HG03139 (cell line): Measurements from ENCODE around the gene SLAIN1.
"Not testable (repeated sequence)": the region's sequence is repeated elsewhere in the genome, so short reads cannot be mapped to it uniquely, and the experiment has no call there.

ENCODE experiments used
- ATAC-seq: cut with Tn5 transposase; IDR thresholded peaks from one replicate; pipeline ENCODE4 v1.9.1; 2021; ENCODE audit not compliant: unreplicated experiment

The SLAIN1 gene

DNA sequence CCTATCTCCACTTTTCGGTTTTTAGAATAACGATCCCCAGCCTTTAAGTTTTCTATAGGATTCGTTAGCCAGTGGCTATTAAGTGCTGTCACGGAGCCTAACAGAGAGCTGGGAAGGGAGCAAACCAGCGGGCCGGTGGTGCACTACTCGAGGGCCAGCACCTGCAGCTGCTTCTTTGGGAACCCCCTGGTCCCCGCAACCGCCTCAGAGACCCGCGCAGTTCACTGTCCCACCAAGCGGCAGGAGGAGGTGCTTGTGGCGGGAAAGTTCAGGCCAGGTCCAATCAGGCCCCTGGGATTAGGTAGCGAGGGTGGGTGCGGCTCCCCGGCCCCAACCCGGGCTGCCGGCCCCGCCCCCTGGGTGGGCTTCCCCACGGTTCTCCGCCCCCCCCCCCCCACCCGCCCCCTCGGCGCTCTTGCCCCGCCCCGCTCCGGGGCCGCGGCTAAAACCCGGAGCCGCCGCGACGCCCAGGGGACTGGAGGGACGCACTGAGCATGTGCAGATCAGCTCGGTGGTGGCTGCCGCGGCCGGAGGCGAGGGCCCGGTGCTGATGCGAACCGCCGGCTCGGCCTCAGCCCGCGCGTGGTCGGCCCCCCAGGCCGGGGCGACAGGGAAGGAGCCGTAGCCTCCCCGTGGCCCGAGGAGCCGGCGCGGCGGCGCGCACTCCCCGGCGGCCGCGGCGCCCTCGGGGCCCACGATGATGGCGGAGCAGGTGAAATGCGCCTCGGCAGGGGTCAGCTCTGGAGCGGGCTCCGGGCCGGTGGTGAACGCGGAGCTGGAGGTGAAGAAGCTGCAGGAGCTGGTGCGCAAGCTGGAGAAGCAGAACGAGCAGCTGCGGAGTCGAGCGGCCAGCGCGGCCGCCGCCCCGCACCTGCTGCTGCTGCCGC is at the start of gene SLAIN1:
TSS of gene SLAIN1 (plus strand) at position 471 of the 887 bp plus-strand sequence. CDS start at position 698, 227 bp downstream.
- peak; percentile 66 for ATAC-seq

- no peak for ATAC-seq
These were observed 47.1 kb upstream of the SLAIN1 start for GRCh38 chr13:77650409-77650808.

DNA sequence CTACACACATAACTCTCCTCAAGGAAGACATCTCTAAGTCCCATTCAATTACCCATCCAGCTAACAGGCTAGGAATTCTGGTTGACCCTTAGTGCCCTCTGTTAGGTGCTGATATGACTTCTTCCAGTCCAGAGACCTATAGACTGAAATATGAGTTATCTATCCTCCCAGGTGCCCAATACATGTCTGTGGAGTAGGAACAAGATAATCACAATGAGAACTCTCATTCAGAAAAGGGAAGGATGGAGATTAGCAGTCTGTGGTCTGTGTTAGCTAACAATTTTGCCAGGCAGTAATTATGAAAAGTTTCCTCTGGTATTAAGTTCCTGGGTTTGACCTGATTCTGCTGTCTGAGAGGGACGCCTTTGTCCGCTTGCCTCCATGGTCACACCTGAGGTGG is 44.2 kb upstream of the SLAIN1 start:
- no peak for ATAC-seq

- not testable (repeated sequence) for ATAC-seq
These were observed 37.5 kb upstream of the SLAIN1 start for GRCh38 chr13:77660016-77660415.

DNA sequence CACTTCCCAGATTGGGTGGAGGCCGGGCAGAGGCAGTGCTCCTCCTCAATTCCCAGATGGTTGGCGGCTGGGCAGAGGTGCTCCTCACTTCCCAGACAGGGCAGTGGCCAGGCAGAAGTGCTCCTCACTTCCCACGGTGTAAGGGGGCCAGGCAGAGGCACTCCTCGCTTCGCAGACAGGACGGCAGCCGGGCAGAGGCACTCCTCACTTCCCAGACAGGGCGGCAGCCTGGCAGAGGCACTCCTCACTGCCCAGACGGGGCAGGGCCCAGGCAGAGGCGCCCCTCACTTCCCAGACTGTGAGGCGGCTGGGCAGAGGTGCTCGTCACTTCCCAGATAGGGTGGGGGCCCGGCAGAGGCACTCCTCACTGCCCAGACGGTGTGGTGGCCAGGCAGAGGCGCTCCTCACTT is 36.6 kb upstream of the SLAIN1 start:
- ATAC-seq = no peak

GRCh38 chr13:77662301-77662700 is 35.2 kb upstream of the SLAIN1 start:
- not testable (repeated sequence) for ATAC-seq

- ATAC-seq = not testable (repeated sequence)
These were observed 34.7 kb upstream of the SLAIN1 start for GRCh38 chr13:77662831-77663230.

DNA sequence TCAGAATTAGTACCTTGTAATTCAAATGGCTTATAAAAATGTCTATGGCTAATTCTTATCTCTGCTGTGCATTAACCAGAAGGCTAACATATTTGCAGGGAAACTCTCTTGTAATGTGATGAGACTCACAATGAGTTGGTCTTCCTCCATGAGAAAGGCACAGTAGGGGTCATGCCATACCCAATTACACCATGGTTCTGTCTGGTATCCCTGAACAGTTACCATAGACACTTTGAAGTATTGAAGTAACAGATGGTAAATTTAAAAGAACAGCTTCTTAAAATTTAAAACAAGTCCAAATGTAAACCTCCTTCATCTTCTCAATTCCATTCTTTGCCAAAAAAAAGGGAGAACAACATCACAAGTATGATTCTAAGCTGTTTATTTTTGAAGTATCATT is 22.6 kb upstream of the SLAIN1 start:
- ATAC-seq = no peak

DNA sequence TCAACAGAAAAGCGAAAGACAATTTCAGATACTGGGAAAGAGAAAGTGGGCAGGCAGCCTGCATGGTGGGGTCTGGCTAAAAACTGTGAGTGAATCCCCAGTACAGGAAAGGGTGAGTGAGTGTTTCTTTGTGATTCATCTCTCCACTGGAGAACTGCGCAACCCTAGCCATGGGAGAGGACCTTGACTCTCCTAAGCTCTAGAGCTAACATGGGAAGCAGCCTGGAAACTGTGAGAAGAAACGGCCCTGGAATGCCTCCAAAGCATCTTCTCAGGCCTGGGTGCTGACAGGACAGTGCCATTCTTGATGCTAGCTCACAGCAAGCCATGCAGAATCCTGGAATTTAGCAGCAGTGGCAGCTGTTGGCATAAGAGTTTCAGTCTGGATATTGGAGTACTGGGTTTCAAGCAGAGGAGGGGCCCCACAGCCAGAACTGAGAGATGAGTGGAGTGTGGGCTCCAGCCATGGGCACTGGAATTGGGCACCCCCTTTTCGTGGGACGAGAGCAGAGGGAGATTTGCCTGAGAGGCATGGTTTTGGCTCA is 18.7 kb upstream of the SLAIN1 start:
- no peak for ATAC-seq

DNA sequence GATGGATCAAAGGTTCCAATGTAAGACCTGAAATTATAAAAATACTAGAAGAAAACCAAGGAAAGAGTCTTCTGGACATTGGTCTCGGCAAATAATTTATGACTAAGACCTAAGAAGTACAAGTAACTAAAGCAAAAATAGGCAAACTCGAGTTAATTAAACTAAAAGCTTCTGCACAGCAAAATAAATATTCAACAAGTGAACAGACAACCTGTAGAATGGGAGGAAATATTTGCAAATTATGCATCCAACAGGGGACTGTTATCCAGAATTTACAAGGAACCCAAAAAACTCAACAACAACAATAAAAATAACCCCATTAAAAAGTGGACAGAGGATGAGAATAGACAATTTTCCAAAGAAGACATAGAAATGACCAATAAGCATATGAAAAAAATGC is 9.7 kb upstream of the SLAIN1 start:
- ATAC-seq = no peak

DNA sequence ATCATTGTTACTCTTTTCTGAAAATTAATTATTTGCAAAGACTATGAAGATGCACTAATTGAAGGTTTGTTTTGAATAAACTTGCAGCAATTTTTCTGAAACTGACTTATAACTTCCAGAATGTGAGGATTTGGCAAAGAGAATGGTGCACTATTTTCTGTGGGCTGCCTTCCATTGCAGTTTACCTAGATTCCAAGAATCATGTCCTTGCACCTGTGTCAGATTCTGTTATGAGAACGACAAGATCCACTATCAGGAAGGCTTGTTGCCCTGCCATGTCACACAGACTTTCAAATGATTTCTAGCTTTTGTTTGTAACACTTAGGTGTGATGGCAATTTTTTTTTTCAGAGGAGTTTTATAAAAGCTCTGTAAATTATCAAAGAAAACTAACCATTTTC is 5.6 kb upstream of the SLAIN1 start:
- no peak for ATAC-seq

DNA sequence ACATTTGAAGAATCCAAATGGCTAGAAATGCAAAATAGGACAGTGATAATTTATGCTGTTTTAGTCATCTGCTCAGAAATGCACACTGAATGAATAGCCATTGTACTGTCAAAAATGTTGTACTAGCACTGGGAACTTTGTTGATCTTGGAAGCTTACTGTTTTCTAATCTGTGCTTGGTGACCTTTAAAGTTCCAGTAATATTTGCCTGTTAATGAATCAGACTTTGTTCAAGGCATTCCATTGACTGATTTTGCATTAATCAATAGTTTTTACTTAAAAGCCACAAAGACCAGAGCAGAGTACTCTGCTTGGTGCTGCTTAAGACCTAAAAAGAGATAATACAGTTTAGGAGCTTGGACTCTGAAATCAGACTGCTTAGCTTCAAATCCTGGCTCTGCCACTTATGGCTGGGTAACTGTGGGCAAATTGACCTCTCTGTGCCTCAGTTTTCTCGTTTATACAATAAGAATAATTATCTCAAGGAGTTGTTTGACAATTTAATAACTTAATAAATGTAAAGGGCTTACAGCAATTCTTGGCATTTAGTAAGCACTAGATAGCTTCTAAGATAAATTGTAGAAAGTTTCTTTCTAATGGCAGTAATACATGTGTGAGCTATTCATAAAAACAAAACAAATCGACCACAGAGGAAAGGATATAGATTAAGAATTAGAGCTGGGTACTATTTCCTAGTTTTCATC is 4.6 kb upstream of the SLAIN1 start:
- no peak for ATAC-seq

- ATAC-seq = no peak
These were observed 4.0 kb upstream of the SLAIN1 start for GRCh38 chr13:77693449-77693940.

DNA sequence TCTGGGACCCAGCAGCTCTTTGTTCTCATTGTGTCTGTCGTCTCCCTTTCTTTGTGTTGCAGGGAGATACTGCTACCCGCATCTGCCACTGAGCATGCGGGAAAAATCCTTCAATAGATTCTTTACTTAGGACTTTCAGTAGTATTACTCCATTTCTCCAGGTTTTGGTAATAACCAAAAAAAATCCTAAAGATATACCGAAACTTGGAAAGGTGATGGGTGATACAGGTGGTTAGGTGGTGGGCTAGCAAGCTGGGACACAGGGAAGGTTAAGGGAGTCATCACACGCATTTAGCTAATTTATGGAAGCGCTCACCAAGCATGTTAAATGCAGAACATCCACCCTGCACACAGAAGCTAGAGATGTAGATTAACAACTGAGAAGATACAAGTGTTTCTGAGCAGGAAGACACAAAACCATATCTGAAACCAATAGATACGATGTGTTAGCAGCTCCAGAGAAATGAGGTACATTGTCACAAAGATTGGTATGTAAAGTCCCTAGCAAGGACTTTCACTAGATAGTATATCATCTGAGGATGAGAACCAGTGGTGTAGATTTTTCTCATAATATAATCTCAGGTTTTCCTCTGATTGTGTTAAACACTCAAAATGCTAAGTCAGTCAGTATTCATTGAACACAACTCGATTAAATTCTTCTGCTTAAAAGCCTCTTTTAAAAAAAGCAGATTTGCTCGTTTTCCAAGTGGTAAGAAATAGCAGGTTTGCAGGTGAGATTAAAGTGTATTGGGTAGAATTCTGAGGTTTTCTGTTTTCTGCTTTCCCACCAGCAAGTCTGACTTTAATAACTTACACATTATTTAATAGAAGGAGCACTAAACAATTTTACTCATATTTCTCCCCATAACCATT is 1.2 kb upstream of the SLAIN1 start:
- ATAC-seq = no peak

- ATAC-seq = peak; percentile 1
These were observed 639 bp upstream of the SLAIN1 start for GRCh38 chr13:77696879-77697216.

DNA sequence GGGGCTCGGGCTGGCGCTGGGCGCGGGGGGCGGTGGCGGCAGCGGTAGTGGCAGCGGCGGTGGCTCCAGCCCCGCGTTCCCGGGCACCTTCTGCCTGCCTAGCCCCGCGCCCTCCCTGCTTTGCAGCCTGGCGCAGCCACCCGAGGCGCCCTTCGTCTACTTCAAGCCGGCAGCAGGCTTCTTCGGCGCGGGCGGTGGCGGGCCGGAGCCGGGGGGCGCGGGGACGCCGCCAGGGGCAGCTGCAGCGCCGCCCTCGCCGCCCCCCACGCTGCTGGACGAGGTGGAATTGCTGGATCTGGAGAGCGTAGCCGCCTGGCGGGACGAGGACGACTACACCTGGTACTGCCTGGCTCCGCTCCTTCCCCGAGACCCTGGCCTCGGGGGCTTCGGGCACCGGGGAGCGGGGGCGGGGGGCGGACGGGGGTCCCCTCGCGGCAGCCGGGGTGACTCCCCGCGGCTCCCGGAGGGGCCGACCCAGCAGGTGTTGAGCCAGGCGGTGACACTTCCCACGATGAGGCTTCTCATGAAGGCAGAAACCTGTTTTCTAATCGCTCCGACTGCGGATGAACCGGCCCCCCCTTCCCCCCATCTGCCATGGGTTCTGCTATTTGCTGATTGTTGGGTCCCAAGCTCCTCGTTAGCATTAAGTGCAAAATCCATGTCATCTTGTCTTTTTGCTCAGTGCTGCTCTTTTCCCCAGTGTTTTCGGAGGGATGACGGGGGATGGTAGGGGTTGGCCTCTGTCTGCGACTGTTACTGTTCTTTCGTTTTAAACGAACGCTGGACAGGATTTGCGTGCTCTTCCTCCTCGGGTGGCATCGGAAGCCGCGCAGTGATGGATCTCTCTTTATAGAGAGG is 943 bp downstream of the SLAIN1 start:
- ATAC-seq = peak; percentile 27

GRCh38 chr13:77699059-77699680 is 1.7 kb downstream of the SLAIN1 start:
- no peak for ATAC-seq

DNA sequence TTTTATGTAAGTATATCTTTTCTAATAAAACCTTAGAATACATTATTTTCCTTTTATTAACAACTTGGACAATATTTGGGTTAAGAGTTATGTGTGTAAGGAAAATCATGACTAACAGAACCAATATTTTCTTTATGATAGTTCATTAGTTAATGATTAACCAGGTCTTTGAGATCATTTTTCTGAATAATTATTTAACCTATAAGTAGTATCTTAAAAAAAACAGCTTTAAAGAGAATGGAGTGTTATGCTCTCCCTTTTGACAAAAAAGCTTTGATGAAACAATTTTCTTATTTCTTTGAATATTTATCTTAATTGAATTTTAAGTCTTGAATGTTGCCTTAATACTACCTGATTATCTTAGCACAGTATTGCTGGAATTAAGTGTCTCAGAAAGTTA is 3.8 kb downstream of the SLAIN1 start:
- no peak for ATAC-seq

- no peak for ATAC-seq
These were observed 4.9 kb downstream of the SLAIN1 start for GRCh38 chr13:77702366-77702765.

DNA sequence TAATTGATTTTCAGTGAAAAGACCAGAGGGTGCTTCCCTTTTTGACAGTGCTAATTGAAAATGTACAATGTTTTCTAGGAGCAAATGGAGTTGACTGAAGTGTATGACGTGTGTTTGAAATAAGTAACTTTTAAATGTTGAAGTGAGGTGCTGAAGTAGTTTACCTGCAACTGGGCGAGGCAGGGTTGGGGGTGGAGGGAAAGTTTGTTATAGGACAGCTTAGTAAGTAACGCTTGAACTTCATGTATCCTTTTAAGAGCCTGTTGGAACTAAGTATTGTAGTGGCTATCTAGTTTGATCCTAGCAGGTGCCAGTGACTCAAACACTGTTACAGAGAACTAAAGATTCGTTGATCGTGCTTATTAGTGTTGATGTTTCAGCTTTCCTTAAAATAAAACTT is 5.9 kb downstream of the SLAIN1 start:
- no peak for ATAC-seq
